T47D (cell line): Measurements from ENCODE around the gene TAS1R3.

Experiments
- DNase-seq, 2 experiments: peaks; one replicate each; pipeline versions ENCODE4 v3.0.0 to v3.0.0-alpha.2; 2011 to 2012; ENCODE audit warnings: low read depth in 1 of 2, low spot score in 1 of 2
- JUND ChIP-seq: IDR thresholded peaks from 2 replicates; pipeline ENCODE4 v1.6.1; 2012; ENCODE audit warnings: low read depth
- in situ Hi-C: cut with HindIII; loops from 2 replicates; pipeline ENCODE4 v1.10.0; 2016; ENCODE audit warnings: low sequenced_read_pairs, low pct_unique_long_range_greater_than_20kb

Gene TAS1R3

DNA sequence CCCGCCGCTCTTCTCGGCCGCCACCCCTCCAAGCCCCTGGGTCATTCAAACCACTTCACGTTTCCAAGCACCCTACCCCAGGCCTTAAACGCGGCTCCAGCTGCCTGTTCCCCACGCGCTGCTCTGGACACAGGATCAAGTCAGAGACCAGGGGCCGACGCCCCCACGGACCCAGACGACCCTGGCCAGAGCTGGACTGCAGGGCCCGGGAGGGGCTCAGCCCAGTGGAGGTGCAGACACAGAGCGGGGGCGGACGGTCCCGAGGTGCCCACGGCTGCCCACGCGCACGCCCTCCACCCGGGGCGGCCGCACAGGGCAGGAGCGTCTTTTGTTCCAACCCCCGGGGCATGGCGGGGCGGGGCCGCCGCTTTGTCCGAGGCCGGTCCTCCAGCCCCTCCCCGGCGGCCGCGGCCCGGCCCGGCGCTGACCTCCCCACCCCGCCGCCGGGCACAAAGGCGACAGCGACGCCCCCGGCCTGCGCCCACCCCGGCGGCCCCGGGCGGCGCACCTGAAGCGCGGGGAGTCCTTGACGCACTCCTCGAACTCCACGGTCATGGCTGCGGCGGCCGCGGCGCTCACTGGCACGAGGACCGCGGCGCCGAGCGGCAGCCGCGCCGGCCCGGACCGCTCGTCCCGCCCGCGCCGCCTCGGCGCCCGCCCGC, 23.7 kb upstream of the TAS1R3 start:
- no peak for TF ChIP-seq JUND
- DNase-seq = peak in 1 of 2 experiments; percentile 51
- in situ Hi-C loops = no loop called here

DNA sequence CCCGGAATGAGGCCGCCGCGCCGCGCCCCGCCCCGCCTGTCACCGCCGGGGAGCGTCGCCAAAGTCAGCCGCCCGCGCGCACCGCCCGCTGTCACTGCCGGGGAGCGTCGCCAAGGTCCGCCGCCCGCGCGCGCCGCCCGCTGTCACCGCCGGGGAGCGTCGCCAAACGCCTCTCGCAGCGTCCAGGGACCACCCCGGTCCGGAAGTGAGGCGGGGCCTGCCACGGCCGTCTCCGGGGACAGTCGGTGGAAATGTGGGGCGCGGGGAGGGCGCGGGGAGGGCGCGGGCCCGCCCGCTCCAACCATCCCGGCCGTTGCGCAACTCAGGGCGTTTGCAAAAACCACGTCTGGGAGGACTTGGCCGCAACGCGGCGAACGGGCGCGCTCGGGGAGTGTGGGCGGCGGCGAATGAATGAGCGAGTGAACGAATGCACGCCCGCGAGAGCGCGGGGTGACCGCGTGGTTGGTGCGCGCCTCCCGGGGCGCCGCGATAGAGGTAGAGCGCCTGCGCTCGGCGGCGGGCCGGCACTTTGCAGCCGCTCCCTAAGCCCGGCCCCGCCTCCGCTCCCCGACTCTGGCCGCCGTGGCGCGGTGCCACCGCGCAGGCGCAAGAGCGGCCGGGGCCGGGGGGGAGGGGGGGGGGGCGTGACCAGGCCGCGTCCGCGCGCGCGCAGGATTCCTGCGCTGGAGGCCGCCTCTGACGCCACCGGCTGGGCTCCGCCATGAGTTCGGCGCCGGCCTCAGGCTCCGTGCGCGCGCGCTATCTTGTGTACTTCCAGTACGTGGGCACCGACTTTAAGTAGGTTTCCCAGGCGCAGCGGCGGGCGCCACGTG, 22.9 kb upstream of the TAS1R3 start, which contains the start of the genes ACAP3 and PUSL1:
Gene ACAP3, minus strand, starts transcription at position 8 of the 833 bp plus-strand sequence. CDS start 115 bp downstream, outside the sequence.
Gene PUSL1, plus strand, starts transcription at position 675 of the 833 bp plus-strand sequence. Its CDS starts 47 bp downstream, at position 722.
- in situ Hi-C loops = no loop called here
- TF ChIP-seq JUND = no peak
- DNase-seq = peak; percentile 89 to 91

DNA sequence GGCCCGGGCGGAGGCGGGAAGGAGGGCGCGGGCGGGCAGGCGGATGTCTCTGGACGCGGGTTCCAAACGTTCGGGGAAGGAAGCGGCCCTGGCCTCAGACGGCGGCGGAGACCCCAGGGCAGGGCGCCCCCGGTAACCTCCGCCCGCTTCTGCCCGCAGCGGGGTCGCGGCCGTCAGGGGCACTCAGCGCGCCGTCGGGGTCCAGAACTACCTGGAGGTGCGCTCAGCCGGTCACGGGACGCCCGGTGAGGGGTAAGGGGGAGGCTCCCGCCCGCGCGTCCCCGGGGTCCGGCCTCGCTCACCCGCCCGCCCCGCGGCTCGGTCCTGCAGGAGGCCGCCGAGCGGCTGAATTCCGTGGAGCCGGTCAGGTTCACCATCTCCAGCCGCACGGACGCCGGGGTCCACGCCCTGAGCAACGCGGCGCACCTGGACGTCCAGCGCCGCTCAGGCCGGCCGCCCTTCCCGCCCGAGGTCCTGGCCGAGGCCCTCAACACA, 22.3 kb upstream of the TAS1R3 start:
- no peak for TF ChIP-seq JUND
- no peak for DNase-seq
- in situ Hi-C loops = no loop called here

DNA sequence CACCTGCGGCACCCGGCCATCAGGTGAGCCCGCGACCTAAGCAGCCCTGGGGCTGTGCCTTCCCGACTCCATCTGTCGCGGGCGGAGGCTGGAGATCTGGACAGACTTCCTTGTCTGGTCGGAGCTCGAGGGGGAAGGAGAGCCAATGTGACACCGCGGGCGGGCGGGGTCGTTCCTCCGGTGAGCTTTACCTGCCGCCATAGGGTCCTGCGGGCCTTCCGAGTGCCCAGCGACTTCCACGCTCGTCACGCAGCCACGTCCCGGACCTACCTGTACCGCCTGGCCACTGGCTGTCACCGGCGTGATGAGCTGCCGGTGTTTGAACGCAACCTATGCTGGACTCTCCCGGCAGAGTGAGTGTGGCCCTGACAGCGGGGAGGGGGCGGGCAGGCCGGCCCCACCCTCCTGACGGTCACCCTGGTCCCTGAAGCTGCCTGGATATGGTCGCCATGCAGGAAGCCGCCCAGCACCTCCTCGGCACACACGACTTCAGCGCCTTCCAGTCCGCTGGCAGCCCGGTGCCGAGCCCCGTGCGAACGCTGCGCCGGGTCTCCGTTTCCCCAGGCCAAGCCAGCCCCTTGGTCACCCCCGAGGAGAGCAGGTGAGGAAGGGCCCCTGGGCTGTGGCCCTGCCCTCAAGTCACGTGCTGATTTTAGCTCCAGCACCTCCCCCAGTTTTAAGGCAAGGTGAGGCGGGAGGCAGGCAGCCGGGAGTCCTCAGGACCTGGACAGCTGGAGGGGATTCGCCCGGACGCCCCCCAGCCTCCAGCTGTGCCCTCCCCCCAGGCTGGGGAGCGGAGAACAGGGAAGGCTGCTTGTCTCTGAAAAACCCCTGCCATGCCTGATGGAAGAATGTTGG, 21.6 kb upstream of the TAS1R3 start:
- in situ Hi-C loops = no loop called here
- DNase-seq = peak in 1 of 2 experiments; percentile 52
- TF ChIP-seq JUND = no peak

DNA sequence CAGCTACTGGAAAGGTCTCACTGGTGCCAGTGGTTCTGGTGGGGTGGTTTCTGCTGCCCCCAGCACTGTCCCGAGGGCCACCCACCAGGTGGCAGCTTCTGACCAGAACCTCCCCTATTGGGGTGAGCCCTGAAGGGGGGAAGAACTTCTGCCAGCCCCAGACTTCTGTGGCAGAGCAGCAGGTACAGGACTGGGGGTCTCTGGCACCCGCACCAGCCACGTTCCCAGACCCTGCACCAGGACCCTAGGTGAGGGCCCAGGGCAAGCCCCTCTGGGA, 21.0 kb upstream of the TAS1R3 start:
- no peak for DNase-seq
- in situ Hi-C loops = no loop called here
- TF ChIP-seq JUND = no peak

DNA sequence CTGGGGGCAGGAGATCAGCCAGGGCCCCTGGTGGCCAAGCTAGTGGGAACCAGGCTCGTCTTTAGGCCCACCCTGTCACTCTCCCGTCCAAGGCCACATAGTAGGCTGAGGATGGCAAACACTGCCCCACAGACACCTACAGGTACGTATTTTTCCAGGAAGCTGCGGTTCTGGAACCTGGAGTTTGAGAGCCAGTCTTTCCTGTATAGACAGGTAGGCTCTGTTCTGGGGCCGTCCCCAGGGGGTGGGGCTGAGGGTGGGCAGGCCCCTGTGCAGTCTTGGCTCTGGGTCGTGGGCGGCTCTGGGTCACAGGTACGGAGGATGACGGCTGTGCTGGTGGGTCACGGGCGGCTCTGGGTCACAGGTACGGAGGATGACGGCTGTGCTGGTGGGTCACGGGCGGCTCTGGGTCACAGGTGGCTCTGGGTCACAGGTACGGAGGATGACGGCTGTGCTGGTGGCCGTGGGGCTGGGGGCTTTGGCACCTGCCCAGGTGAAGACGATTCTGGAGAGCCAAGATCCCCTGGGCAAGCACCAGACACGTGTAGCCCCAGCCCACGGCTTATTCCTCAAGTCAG, 20.5 kb upstream of the TAS1R3 start:
- peak in 1 of 2 experiments; percentile 83 for DNase-seq
- in situ Hi-C loops = no loop called here
- no peak for TF ChIP-seq JUND

DNA sequence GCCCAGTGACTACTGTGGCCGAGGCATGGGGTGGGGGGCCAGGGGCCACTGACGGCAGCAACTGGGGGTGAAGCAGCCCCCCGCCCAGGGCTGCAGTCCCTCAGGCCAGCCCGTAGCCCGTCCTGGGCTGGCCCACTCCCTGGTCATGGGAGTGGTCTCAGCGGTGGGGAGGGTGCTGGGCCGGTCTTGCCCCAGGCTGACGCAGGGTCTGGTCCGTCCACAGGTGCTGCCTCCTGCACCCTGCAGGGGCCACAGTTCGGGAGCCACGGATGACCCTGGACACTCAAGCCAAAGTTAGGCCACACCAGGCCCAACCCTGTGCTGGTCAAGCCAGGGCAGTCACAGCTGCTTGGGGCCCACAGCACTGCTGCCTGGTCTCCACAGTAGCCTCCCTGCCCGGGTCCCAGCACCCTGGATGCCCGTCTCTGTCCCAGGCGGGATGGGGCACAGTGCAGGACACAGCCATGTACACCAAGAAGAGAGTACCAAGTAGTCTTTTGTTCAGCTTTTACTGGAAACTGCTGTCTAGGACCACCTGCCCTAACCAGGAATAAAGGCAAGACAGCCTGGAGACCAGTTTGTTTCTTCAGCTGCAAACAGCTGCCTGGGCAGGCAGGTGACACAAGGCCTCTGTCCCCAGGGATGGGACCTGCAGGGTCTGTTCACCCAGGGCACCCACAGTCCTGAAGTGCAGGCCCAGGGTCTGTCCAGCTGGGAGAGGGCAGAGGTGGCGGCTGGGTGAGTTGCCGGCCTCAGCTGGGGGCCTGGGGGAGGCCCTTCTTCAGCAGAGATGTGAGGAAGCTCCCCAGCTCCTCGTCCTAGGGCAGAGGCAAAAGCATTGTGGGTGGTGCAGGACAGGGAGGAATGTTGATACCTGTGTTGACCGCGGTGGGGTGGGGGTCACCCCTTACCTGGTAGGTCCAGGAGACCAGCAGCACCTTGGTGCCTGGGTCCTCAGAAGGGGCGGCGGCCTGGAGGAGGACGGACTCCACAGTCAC, 19.7 kb upstream of the TAS1R3 start:
- in situ Hi-C loops = no loop called here
- DNase-seq = no peak
- no peak for TF ChIP-seq JUND

DNA sequence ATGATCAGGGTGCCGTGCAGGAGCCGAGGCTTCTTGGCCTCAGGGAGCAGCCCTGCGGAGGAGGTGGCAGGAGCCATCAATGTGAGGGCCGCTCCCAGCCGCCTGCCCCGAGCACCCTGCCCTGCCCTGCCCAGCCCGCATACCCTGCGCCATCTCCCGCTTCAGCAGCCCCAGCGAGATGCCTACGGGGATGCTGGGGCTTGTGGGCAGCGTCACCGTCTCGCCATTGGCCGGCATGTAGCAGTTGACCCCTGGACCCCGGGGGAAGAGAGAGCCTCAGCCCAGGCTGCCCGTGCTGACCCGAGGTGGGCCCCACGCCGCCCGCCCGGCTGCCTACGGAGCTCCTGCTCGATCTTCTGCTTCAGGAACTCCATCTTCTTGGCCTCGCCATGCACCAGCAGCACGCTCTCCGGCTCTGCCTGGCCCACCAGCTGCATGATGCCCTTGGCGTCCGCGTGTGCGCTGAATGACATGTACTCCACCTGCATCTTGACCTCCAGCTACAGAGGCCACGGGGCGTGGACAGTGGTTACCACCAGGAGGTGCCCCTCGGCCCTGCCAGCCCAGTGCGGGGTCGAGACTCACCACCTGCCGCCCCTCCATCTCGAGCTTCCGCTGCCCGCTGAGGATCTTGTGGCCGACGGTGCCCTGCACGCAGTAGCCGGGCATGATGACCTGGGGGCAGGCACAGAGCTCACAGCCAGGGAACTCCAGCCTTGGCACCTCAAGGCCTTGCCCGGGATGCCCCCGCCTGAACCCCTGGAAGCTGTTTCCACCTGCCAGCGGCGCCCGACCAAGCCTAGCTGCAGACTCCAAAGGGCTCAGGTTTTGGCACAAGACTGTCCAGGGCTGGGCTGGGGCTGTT, 18.4 kb upstream of the TAS1R3 start:
- no peak for DNase-seq
- no peak for TF ChIP-seq JUND
- in situ Hi-C loops = no loop called here

DNA sequence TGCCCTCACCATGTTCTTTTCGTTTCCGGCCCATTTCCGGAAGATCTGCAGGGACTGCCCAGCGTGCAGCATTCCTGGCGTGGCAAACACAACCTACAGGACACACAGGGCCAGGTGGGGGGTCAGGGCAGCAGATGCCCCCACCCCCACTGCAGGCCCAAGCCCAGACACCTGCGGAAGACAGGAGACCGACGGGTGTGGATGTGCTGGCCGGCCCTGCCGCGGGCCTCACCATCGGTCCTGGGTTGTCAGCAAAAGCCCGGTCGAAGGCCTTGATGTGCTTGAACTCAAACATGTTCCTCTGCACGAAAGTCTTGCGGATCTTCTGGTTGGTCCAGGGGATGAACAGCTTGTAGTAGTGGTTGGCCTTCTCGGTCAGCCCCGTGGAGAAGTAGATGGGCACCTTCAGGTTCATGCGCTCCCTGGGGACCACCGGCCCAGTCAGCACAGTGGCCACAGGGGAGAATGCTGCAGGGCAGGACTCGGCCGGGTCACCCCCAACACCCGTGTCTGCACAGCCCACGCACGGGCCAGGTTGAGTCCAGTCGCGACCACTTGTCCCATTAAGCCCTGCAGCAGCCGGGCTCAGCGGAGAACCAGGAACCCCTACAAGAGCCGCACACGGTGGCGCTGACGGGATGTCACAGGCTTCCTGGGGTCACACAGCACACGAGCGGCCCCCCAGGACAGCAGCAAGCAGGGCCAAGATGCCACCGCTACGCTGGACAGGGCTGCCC, 17.4 kb upstream of the TAS1R3 start:
- TF ChIP-seq JUND = no peak
- in situ Hi-C loops = no loop called here
- DNase-seq = no peak

DNA sequence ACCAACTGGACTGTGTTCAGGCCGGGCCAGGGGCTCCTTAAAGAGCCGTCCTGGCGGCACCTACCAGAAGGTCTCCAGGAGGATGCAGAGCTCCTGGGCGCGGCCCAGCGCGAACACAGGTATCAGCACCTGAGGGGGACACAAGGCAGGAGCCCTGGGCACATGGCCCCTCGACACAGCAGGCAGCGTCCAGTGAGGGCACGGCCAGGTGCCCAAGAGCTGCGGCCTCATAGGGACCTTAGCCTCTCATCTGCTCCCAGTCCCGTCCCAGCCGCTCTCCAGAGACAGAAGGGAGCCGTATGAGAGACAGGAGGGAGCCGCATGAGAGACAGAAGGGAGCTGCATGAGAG, 16.9 kb upstream of the TAS1R3 start:
- no peak for DNase-seq
- TF ChIP-seq JUND = no peak
- in situ Hi-C loops = no loop called here
